Measurements from ENCODE around the gene ADSS2.
"Not testable (repeated sequence)": the region's sequence is repeated elsewhere in the genome, so short reads cannot be mapped to it uniquely, and the experiment has no call there.

The ADSS2 gene

DNA sequence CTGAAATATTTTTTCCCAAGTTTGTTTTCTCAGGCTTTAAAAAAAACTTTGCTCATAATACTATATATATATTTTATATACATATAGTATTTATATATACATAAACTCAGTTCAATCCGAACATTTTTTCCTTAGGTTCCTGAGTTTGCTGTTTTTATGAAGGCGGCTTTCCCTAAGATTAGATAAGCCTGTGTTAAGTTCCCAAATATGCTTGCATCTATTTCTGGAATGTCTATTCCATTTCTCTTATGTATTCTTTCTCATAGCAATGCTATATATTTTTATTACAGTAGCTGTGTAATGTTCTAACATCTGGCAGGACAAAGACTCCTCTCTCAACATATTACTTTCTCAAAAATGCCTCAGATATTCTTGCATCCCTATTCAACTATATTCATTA, 45.9 kb downstream of the ADSS2 start:
- DNase-seq (ENCODE audit: low read depth, low spot score), result no peak

DNA sequence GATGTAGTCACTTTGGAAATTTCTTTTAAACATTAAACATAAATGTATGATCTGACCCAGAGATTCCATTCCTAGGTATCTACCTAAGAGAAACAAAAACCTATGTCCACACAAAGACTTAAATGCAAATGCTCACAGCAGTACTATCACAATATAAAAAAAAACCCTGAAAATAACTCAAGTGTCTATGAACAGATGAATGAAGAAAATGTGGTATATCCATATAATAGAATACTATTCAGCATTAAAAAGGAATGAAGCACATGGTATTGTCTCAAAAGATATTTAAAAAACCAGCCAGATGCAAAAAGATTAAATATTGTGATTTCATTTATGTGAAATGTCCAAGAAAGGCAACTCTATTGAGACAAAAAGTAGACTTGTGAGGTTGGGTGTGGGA, 48.3 kb downstream of the ADSS2 start:
- DNase-seq (ENCODE audit: low read depth, low spot score), result no peak
- H3K27ac ChIP-seq, result no peak overlapping the region

More for the DNA sequence above, 45.9 kb downstream of the ADSS2 start:
- H3K27ac ChIP-seq, result no peak overlapping the region

DNA sequence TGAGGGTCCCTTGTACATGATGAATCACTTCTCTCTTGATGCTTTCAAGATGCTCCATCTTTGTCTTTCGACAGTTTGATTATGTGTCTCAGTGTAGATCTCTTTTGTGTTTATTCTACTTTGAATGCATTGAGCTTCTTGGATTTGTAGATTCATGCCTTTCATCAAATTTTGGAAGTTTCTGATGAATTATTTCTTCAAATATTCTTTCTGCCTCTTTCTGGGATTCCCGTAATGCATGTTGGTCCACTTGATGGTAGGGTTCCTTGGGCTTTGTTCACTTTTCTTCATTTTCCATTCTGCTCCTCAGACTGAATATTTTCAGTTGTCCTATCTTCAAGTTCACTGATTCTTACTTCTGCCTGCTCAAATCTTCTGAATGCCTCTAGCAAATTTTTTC, 50.7 kb downstream of the ADSS2 start:
- no peak overlapping the region for H3K27ac ChIP-seq
- no peak for DNase-seq (ENCODE audit: low read depth, low spot score)

DNA sequence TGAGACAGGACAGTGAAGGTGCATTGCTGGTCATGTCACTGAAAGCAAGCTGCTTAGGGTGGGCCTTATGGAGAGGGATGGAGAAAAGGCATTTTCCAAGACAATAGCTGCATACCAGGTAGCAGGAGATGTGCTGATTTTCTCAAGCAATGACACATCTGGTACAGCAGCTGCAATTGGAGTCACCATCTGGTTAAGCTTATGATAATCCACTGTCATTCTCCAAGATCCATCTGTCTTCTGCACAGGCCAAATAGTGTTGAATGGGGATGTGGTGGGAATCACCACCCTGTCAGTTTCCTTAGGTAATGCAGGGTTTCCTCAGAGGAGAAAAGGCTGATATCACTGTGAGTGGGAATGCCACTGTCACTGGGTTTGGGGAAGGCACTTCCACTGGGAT, 54.6 kb downstream of the ADSS2 start:
- DNase-seq (ENCODE audit: low read depth, low spot score), result no peak
- no peak overlapping the region for H3K27ac ChIP-seq

DNA sequence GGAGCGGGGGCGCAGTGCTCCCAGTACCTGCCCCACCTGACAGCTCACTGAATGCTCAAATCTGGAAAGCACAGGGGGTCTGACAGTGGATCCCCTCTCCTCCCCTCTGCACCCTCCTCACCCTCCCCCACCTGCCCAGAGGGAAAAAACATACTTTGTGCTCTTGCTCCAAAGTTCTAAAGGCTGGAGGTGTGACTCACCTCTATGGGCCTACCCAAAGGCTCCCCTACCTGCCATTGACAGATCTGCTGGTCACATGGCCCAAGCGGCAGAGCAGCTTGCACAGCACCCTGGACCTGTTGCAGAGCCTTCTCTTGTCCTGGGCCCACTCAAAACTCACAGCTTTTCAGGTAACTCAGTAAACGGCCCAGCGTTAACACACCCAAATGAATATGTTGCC, 55.7 kb downstream of the ADSS2 start:
- no peak overlapping the region for H3K27ac ChIP-seq
- DNase-seq (ENCODE audit: low read depth, low spot score), result no peak

DNA sequence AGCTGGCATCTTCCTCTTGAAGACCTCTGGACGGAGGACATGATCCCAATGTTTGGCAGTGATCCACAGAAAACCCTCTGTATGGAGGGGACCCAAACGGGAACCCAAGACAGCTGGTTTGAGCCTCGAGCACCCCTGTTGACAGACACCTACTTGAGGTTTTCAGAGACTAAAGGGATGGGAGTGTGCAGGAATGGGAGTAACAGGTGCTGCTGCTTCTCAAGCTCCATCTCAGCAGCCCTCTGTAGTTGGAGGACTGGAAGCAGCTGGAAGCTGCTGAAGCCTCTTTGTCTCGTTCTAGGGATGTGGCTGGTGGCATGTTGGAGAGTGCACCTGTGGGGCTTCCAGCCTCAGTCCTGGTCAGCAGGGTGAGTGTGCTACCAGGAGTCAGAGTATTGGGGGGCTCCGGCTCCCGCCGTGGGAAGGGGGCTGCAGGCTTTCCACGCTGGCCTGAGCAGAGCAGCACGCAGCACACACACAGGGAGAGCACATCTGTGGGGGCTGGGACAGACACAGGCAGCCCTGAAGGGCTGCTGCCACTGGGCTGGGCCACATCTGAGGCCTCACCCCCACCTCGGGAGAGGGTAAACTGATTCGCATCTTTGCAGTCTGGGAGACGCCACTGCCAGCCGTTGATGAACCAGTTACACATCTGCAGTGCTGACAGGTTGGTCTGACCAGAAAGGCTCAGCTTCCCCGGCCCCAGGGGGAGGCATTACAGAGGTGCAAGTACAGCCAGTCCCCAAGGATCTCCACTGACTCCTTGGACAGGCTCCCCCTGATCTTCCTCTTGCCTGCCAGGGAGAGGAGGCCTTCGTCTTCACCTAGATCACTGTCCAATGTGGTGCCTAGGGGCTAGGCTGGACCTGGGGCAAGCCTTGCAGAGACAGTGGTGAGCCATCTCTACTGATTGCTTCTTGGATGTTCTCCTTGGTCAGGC, 56.6 kb downstream of the ADSS2 start:
- H3K27ac ChIP-seq, result no peak overlapping the region
- DNase-seq (ENCODE audit: low read depth, low spot score), result no peak

DNA sequence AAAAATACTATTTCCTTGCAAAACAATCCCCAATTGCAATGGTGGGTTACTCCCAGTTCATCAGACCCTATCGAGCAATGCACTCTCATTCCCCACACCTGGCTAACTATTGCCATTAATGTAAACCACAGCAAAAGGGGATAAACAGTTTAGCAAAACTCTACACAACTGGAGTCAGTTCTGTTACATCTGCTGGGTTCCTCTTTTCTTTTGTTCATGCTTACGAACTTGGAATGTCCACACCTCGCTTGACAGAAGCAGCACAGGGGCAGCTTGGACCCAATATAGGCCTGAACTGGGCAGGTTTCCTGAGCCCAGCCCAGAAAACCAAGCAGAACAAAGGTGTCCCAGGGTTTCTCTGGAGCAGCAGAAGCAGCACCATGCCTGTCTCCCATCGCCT, 57.4 kb downstream of the ADSS2 start:
- no peak overlapping the region for H3K27ac ChIP-seq

DNA sequence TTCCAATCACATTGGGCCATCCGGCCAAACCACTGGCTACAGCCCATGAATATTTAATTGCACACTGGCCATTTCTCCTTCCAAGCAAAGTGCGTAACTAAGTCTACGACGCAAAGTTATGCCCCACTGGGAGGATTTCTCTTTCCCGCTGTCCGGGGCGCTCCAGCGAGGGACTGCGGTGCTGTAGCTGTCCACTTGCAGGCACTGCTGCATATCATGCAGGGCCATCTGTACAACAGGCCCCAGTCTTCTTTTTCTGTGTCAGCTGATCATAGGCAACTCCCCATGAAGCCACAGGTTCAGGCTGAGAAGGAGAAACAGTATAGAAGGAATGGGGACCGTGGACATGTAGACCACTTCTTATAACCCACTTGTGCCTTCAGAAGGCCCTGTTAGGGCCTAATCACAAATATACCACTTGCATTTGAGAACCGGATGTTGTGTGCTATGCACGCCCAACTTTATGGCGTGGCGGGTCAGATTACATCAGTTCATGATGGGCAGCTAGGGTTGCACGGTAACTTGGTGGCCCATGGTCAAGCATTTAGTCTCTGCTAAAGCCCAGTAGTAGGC, 58.0 kb downstream of the ADSS2 start:
- H3K27ac ChIP-seq, result no peak overlapping the region
- DNase-seq (ENCODE audit: low read depth, low spot score), result no peak

More for the DNA sequence above, 57.4 kb downstream of the ADSS2 start:
- DNase-seq (ENCODE audit: low read depth, low spot score), result no peak

DNA sequence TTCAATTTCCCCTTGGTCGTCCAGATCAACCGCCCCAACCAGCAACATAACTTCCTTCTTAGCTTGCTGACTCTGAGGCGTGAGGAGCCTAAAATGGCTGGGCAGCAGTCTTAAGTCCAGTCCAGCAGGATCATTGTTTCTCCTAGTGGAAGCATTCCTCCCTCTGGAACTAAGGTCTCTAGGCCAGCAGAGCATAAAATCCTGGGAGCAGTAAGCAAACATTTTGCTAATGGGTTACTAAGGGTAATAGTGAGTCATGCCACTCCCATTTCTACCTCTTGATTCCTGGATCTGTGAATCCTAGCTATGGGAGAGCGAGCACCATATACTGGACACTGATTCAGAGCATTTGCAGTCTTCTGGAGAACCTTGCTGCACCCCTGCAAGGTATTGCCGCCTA, 59.9 kb downstream of the ADSS2 start:
- peak overlapping the region; percentile 6 for H3K27ac ChIP-seq
- DNase-seq (ENCODE audit: low read depth, low spot score), result no peak

DNA sequence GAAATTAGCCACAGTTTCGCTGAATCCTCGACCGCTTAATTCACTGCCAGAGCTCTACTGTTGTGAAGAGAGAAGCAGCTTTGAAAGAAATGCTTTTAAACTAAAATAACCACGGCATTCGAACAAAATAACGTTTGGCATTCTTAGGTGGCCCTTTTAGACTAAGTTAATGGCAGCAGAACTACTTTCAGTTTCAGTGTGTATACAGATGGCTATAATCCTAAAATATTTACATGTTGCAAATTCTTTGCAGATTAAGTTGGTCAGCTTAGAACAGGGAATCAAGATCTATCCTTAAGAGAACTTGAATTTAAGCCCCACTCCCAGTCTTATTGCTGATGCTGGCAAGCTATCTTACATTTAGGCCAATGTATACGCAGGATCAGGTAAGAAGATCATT, 62.7 kb downstream of the ADSS2 start:
- no peak for DNase-seq (ENCODE audit: low read depth, low spot score)
- H3K27ac ChIP-seq, result no peak overlapping the region

DNA sequence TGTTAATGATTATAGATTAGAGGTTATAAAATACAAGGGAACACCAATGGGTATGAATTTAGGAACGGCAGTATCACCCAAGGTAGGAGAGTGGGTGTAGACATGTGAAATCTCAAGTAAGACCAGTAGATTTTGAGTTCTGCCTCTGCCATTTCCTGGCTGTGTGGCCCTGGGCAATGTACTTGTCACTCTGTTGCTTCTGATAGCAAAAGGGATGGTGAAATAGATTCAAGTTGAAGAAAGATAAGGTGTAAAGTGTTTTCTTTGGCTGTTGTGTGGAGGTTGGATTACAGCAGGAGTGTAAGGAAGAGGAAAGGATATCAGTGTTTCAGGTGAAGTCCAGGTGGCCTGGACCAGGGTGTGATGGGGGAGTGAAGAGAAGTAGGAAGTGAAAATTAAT, 64.3 kb downstream of the ADSS2 start:
- H3K27ac ChIP-seq, result no peak overlapping the region
- DNase-seq (ENCODE audit: low read depth, low spot score), result no peak

DNA sequence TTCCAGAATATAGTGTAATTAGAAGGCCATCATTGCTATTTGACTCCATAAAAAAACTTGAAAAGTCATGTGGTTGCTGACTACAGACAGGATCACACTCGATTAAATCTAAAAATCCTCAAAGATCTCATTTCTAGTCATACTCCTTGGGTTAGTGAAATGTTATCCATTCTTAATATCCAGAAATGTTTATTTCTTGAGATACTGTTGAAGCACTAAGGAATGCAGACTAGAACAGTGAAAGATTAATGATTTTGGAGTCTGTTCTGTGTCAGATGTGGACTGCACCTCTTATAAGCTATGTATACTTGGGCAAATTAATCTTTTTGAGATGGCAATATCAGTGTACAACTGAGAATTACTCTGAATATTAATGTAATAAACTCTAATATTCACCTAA, 65.1 kb downstream of the ADSS2 start:
- DNase-seq (ENCODE audit: low read depth, low spot score), result no peak
- H3K27ac ChIP-seq, result no peak overlapping the region

DNA sequence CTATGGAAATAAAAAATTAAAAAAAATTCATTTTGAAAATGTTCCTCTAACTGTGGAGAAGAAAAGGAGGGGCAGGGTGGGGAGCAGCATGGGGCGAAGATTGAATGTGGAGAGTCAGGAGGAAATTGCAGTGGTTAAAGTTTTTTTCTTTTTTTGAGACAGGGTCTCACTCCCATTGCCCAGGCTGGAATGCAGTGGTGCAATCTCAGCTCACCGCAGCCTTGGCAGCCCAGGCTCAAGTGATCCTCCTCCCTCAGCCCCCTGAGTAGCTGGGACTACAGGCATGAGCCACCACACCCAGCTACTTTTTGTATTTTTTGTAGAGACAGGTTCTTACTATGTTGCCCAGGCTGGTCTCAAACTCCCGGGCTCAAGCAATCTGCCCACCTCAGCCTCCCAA, 67.6 kb downstream of the ADSS2 start:
- no peak for DNase-seq (ENCODE audit: low read depth, low spot score)

DNA sequence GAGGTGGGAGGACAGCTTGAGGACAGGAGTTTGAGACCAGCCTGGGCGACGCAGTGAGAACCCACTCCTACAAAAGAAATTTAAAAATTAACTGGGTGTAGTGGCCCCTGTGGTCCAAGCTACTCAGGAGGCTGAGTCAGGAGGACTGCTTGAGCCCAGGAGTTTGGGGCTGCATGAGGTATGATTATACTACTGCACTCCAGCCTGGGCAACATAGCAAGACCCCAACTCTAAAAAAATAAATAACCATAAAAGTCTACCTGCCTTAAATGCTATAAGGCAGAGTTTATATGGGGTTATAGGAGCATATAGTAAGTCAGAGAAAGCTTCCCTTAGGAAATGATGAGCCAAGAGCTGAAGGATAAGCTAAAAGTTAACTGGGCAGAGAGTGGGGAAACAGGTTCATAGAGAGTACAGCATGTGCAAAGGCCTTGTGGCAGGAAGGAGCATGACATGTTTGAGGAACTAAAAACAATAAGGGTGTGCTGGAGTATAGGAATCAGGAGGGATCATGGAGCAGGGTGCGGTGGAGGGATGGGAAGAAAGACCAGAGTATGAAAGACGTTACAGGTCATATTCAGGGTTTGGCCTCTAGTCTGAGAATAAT, 68.3 kb downstream of the ADSS2 start:
- no peak for DNase-seq (ENCODE audit: low read depth, low spot score)
- no peak overlapping the region for H3K27ac ChIP-seq

More for the DNA sequence above, 67.6 kb downstream of the ADSS2 start:
- no peak overlapping the region for H3K27ac ChIP-seq

DNA sequence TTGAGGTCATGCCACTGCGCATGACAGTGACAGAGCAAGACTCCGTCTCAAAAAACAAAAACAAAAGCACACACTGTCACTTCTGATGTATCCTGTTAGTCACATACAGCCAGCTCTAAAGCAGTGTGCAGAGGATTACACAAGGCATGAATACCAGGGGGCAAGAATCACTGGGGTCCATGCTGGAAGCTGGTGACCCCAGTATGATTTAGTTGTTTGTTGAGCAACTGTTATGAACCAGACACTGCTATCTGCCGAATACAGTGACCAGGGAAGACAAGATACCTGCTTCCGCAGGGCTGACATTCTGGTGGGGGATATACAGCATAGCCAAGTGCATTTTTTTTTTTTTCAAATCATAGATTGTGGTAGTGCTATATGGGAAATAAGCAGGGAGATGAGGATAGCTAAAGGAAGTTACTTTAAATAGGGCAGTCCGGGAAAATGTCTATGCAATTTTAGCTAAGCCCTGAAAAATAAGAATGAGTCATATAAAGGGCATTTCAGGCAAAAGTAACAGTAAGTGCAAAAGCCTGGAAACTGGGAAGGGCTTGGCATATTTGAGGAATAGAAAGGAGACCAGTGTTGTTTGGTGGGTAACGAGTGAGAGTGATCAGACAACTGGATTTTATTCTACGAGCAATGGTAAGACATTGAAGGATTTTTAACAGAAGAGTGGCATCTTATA, 69.7 kb downstream of the ADSS2 start:
- no peak overlapping the region for H3K27ac ChIP-seq
- no peak for DNase-seq (ENCODE audit: low read depth, low spot score)

DNA sequence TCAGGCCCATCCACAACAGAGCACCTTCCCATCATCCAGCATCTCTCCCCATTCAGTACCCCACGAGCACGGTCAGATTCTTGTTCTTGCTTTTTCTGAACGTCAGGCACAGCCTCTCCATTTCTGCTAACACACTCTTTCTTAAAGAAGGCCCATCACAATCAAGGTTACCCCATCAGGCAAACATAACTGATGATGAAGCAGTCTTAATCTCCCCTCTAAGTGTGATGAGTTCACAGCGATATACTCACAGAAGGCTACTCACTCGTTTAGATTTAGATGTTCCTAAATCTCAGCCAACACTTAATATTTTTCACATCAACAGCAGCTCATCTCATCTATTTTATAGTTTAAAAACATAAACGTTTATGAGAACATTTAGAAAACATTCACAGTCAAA, 75.6 kb downstream of the ADSS2 start:
- no peak overlapping the region for H3K27ac ChIP-seq
- DNase-seq (ENCODE audit: low read depth, low spot score), result no peak

DNA sequence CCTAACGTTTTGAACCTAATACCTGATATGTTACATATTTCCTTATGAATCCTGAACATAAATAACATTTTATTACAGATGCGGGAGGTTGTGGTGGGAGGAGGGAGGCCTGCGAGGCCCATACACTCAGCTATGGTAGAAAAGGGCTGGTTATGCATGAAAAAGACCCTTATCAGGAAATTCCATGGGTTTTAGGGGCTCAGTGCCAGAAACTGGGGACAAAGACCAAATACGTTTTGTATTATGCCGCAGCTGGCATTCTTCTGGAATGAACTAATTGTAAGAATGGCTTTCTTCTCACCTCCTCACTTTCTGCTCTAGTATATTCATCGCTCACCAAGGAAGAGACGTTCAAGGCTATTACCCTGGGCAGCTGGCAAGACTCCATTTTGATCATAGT, 76.7 kb downstream of the ADSS2 start:
- H3K27ac ChIP-seq, result no peak overlapping the region
- no peak for DNase-seq (ENCODE audit: low read depth, low spot score)

DNA sequence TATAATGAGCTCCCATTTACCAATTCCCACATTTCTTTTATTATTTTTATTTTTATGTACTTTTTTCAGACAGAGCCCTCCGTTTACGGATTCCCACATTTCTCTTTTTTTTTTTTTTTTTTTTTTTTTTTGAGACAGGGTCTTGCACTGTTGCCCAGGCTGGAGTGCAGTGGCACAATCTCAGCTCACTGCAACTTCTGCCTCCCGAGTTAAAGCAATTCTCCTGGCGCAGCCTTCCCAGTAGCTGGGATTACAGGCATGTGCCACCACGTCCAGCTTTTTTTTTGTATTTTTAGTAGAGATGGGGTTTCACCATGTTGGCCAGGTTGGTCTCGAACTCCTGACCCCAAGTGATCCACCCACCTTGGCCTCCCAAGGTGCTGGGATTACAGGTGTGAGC, 77.2 kb downstream of the ADSS2 start:
- not testable (repeated sequence) for H3K27ac ChIP-seq; DNase-seq (ENCODE audit: low read depth, low spot score)

DNA sequence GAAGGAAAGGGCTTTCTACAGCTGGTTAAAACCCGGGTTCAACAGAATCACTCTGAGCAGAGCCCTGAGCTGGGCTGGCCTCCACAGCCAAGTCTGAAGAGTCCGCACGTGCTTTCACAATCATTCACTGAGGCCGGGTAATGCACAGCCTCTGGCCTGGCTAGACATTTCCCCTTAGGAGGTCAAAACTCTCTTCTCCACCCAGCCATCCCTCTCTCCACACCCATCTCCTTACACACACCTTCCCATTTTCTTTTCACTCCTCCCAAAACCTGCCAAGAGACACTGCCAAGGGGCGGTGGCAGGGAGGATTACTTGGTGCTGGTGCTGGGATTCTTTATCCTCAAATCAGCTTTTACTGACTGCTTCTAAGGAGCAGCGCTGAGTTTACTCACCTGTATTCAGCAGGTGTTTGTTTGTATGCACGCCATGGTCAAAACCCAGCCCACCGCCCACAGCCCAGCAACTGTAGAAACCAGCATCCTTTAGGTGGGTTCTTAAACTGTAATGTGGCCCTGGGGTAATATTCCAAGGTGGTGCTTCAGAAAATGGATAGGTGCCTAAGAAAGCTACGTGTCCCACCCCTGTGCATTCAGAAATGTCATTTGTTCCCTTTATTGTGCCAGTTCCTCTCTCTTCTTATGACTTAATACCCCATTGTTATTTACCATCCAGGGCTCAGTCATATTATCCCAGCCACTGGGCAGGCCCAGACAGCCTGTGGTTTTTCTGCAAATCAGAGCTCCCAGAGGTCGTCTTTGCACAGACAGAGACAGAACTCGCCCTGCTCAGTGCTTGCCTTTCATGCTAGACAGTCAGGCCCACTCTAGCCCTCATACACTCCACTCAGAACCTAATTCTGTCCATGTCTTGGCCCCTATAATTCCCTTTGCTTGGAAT, 80.2 kb downstream of the ADSS2 start:
- peak; percentile 69 for DNase-seq (ENCODE audit: low read depth, low spot score)

More for the DNA sequence above, 80.2 kb downstream of the ADSS2 start:
- H3K27ac ChIP-seq, result peak overlapping the region; percentile 78
